H9 (cell line): Measurements from ENCODE around the gene HMX1. TPM values are rescaled to one million over a fixed set of nuclear protein-coding genes. Genes with fewer than 3 reads are reported as not detected.

Source experiments
- DNase-seq: peaks from one replicate; pipeline ENCODE4 v3.0.0-alpha.2; 2017
- H2AFZ ChIP-seq: one replicate; pipeline ENCODE4 v1.6.1; 2013; ENCODE audit warnings: mild to moderate bottlenecking, low read length, control low read depth, moderate library complexity
- H2AK5ac ChIP-seq: 2 replicates; pipeline ENCODE4 v1.6.1; 2013; ENCODE audit warnings: low read length, control low read depth, mixed read lengths; ENCODE audit not compliant: insufficient read length
- H2BK120ac ChIP-seq: one replicate; pipeline ENCODE4 v1.6.1; 2013; ENCODE audit warnings: low read depth, mild to moderate bottlenecking, low read length, control low read depth, inconsistent platforms; ENCODE audit not compliant: poor library complexity, severe bottlenecking
- H2BK12ac ChIP-seq: 2 replicates; pipeline ENCODE4 v1.6.1; 2013; ENCODE audit warnings: low read length, control low read depth, mixed read lengths, low read depth; ENCODE audit not compliant: insufficient read length
- H2BK15ac ChIP-seq: 2 replicates; pipeline ENCODE4 v1.6.1; 2013; ENCODE audit warnings: low read depth, low read length, control low read depth
- H2BK20ac ChIP-seq: one replicate; pipeline ENCODE4 v1.6.1; 2013; ENCODE audit warnings: low read depth, mild to moderate bottlenecking, low read length, control low read depth, inconsistent platforms; ENCODE audit not compliant: poor library complexity, severe bottlenecking
- H2BK5ac ChIP-seq: 2 replicates; pipeline ENCODE4 v1.6.1; 2013; ENCODE audit warnings: low read length, control low read depth, mixed read lengths; ENCODE audit not compliant: insufficient read length
- H3K14ac ChIP-seq: 2 replicates; pipeline ENCODE4 v1.6.1; 2013; ENCODE audit warnings: low read length, control low read depth; ENCODE audit not compliant: insufficient read depth
- H3K18ac ChIP-seq: 2 replicates; pipeline ENCODE4 v1.6.1; 2013; ENCODE audit warnings: low read depth, mild to moderate bottlenecking, mixed read lengths, low read length, control low read depth; ENCODE audit not compliant: insufficient read length
- H3K23ac ChIP-seq: 2 replicates; pipeline ENCODE4 v1.6.1; 2013; ENCODE audit warnings: low read length, control low read depth, mixed read lengths, low read depth; ENCODE audit not compliant: insufficient read length
- H3K23me2 ChIP-seq: 2 replicates; pipeline ENCODE4 v1.6.1; 2013; ENCODE audit warnings: low read depth, mild to moderate bottlenecking, mixed read lengths, low read length, control low read depth; ENCODE audit not compliant: insufficient read length, poor library complexity, severe bottlenecking
- H3K27ac ChIP-seq: 2 replicates; pipeline ENCODE4 v1.5.1; 2013; ENCODE audit warnings: low read length, control low read depth, mixed read lengths, low read depth; ENCODE audit not compliant: insufficient read length
- H3K27me3 ChIP-seq: 2 replicates; pipeline ENCODE4 v1.6.1; 2013; ENCODE audit warnings: low read length, control low read depth, inconsistent platforms; ENCODE audit not compliant: insufficient read depth
- H3K4ac ChIP-seq: 2 replicates; pipeline ENCODE4 v1.6.1; 2013; ENCODE audit warnings: low read depth, mild to moderate bottlenecking, control low read depth, inconsistent platforms, low read length, moderate library complexity
- H3K4me1 ChIP-seq: 2 replicates; pipeline ENCODE4 v1.6.1; 2013; ENCODE audit warnings: low read length, control low read depth, inconsistent platforms; ENCODE audit not compliant: insufficient read depth
- H3K4me2 ChIP-seq: 2 replicates; pipeline ENCODE4 v1.6.1; 2013; ENCODE audit warnings: low read length, control low read depth, mixed read lengths; ENCODE audit not compliant: insufficient read length, insufficient read depth
- H3K56ac ChIP-seq: 2 replicates; pipeline ENCODE4 v1.6.1; 2013; ENCODE audit warnings: low read depth, mild to moderate bottlenecking, mixed read lengths, low read length, control low read depth; ENCODE audit not compliant: insufficient read length
- H3K79me1 ChIP-seq: 2 replicates; pipeline ENCODE4 v1.6.1; 2013; ENCODE audit warnings: low read depth, mild to moderate bottlenecking, moderate library complexity, low read length, control low read depth, inconsistent platforms; ENCODE audit not compliant: insufficient read depth, poor library complexity, severe bottlenecking
- H3K79me2 ChIP-seq: 2 replicates; pipeline ENCODE4 v1.6.1; 2013; ENCODE audit warnings: low read length, control low read depth, inconsistent platforms; ENCODE audit not compliant: insufficient read depth
- H3K9ac ChIP-seq: 2 replicates; pipeline ENCODE4 v1.6.1; 2013; ENCODE audit warnings: low read length, control low read depth, mixed read lengths; ENCODE audit not compliant: insufficient read length; ENCODE audit errors: extremely low read depth
- H3K9me3 ChIP-seq: one replicate; pipeline ENCODE4 v1.6.1; 2013; ENCODE audit warnings: low read depth, low read length, inconsistent platforms; ENCODE audit not compliant: control insufficient read depth
- H3T11ph ChIP-seq: one replicate; pipeline ENCODE4 v1.6.1; 2013; ENCODE audit warnings: mild to moderate bottlenecking, low read length, control low read depth, inconsistent platforms
- H4K20me1 ChIP-seq: one replicate; pipeline ENCODE4 v1.6.1; 2013; ENCODE audit not compliant: control insufficient read depth, insufficient read length, insufficient read depth
- H4K5ac ChIP-seq: 2 replicates; pipeline ENCODE4 v1.6.1; 2013; ENCODE audit warnings: low read depth, mild to moderate bottlenecking, mixed read lengths, low read length, control low read depth; ENCODE audit not compliant: insufficient read length
- H4K8ac ChIP-seq: replicated peaks from 2 replicates; pipeline ENCODE4 v1.6.1; 2013; ENCODE audit warnings: low read length, control low read depth, mixed read lengths, low read depth; ENCODE audit not compliant: insufficient read length
- H4K91ac ChIP-seq: 2 replicates; pipeline ENCODE4 v1.6.1; 2013; ENCODE audit warnings: low read depth, mild to moderate bottlenecking, moderate library complexity, mixed read lengths, low read length, control low read depth; ENCODE audit not compliant: insufficient read length
- H3K27ac Mint-ChIP-seq, 3 experiments: 2 replicates in 2 of 3; 3 replicates in 1 of 3; pipeline ENCODE4 v1.8.0; 2020 to 2021; ENCODE audit warnings: mixed read lengths in 3 of 3, mild to moderate bottlenecking in 1 of 3, moderate library complexity in 1 of 3
- H3K27me3 Mint-ChIP-seq: 2 replicates; pipeline ENCODE4 v1.8.0; 2021; ENCODE audit warnings: low read depth, mild to moderate bottlenecking, moderate library complexity, mixed read lengths
- H3K36me3 Mint-ChIP-seq, 3 experiments: 2 replicates in 2 of 3; 3 replicates in 1 of 3; pipeline ENCODE4 v1.8.0; 2020 to 2021; ENCODE audit warnings: low read depth in 3 of 3, mixed read lengths in 3 of 3; ENCODE audit not compliant: insufficient read depth in 1 of 3
- H3K4me1 Mint-ChIP-seq, 2 experiments: 2 replicates each; pipeline ENCODE4 v1.8.0; 2020; ENCODE audit warnings: mixed read lengths in 2 of 2
- H3K4me3 Mint-ChIP-seq, 2 experiments: 2 replicates in 1 of 2; 3 replicates in 1 of 2; pipeline ENCODE4 v1.8.0; 2020 to 2021; ENCODE audit warnings: mild to moderate bottlenecking in 2 of 2, mixed read lengths in 2 of 2, moderate library complexity in 1 of 2
- H3K9me3 Mint-ChIP-seq, 2 experiments: 2 replicates in 1 of 2; 3 replicates in 1 of 2; pipeline ENCODE4 v1.8.0; 2020; ENCODE audit warnings: mild to moderate bottlenecking in 2 of 2, mixed read lengths in 2 of 2, moderate library complexity in 1 of 2
- WGBS: extraction: QIAGEN DNeasy Blood & Tissue Kit; methylation state at CpG from one replicate; pipeline ENCODE4 v1.1.7; 2013; ENCODE audit warnings: missing lambda C conversion rate, low lambda C conversion rate, mixed read lengths; ENCODE audit not compliant: insufficient read length; ENCODE audit errors: extremely low coverage; 5-methylcytosine and 5-hydroxymethylcytosine counted together
- total RNA-seq: library from RNA; stranded (reverse); gene quantifications from 2 replicates; pipeline ENCODE4 v1.2.1, GENCODE V29; 2021
- TF ChIP-seq, protein P1 (sequence below): fragments of 200-600 bp; sonication (generic); conservative IDR thresholded peaks from 3 replicates; pipeline ENCODE4 v1.8.0; 2021; ENCODE audit warnings: antibody characterized with exemption, mild to moderate bottlenecking

HMX1 gene
- total RNA-seq, 1 experiment from 2014 or later, result 0.26 TPM

DNA sequence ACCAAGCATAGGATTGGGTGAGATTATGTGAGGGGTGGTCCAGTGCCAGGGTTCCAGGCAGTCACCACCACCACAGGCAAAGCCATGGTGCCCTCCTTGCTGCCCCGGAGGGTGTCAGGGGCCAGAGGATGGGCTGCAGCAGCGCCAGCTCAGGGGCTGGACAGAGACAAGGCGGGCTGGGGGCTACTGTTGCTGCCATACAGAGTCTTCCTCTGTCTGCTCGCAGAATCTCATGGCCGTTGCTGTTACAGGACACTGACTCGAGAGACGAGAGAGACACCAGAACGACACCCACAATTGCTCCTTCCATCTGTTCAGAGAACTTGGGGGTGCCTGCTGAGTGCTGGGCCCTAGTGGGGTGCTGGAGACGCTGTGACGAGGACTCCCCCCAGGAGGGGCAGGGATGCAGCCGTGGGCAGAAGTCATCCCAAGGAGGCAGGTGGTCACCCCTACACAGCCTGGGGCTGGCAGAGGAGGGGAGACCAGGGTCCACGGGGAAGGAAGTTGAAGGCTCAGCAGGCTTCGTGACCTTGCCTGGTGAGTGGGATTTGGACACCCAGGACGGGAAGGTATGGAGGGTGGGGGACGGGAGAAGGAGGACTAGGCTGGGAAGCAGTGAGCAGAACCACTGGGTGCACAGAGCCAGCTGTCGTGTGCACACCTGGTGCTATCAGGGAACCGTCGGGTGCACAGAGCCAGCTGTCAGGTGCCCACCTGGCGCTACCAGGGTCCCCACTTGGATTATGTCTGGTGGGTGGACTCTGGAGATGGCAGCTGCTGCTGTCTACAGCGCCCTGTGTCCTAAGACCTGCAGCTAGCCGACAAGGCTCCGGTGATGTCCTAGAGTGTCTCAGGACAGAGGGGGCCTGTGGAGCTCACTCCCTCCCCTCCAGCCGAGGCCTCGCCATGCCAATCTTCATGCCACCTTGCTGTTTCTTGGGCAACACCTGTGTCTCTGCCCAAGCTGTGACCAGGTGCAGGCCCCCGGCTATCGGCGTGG lies 43.9 kb upstream of the HMX1 start:
- H3K18ac ChIP-seq, result no peak overlapping the region
- H2BK15ac ChIP-seq, result no peak overlapping the region
- H3K79me1 ChIP-seq, result no peaks in the 10 kb centered on the region
- H3K27me3 Mint-ChIP-seq, result peaks cover 44% of the 10 kb centered on the region
- no peak overlapping the region for H3K9ac ChIP-seq
- no peak overlapping the region for H2BK120ac ChIP-seq
- no CpG with 5 or more reads among the region's 27 CpGs for WGBS
- no peak overlapping the region for H2BK12ac ChIP-seq
- no peak overlapping the region for H3K4me2 ChIP-seq
- H4K5ac ChIP-seq, result no peak overlapping the region
- H4K8ac ChIP-seq, result no peak overlapping the region
- no peak for DNase-seq
- no peaks in the 10 kb centered on the region for H3K9me3 ChIP-seq
- no peaks in the 10 kb centered on the region for H3K4me1 ChIP-seq
- H3K23me2 ChIP-seq, result no peaks in the 10 kb centered on the region
- TF ChIP-seq, protein P1, sequence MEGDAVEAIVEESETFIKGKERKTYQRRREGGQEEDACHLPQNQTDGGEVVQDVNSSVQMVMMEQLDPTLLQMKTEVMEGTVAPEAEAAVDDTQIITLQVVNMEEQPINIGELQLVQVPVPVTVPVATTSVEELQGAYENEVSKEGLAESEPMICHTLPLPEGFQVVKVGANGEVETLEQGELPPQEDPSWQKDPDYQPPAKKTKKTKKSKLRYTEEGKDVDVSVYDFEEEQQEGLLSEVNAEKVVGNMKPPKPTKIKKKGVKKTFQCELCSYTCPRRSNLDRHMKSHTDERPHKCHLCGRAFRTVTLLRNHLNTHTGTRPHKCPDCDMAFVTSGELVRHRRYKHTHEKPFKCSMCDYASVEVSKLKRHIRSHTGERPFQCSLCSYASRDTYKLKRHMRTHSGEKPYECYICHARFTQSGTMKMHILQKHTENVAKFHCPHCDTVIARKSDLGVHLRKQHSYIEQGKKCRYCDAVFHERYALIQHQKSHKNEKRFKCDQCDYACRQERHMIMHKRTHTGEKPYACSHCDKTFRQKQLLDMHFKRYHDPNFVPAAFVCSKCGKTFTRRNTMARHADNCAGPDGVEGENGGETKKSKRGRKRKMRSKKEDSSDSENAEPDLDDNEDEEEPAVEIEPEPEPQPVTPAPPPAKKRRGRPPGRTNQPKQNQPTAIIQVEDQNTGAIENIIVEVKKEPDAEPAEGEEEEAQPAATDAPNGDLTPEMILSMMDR, result no peak
- H4K91ac ChIP-seq, result no peak overlapping the region
- no peak overlapping the region for H3K14ac ChIP-seq
- H3K27ac Mint-ChIP-seq, result no peak overlapping the region
- no peak overlapping the region for H3K27ac ChIP-seq
- no peaks in the 10 kb centered on the region for H3K36me3 Mint-ChIP-seq
- H3K4ac ChIP-seq, result no peak overlapping the region
- H2BK20ac ChIP-seq, result no peak overlapping the region
- no peak overlapping the region for H3K23ac ChIP-seq
- H3K4me3 Mint-ChIP-seq, result no peak overlapping the region
- H2AFZ ChIP-seq, result no peak overlapping the region
- no peaks in the 10 kb centered on the region for H3K27me3 ChIP-seq
- no peaks in the 10 kb centered on the region for H3K4me1 Mint-ChIP-seq
- H3K56ac ChIP-seq, result no peak overlapping the region
- H4K20me1 ChIP-seq, result peaks cover 3% of the 10 kb centered on the region
- H3K9me3 Mint-ChIP-seq, result peaks cover 0 to 4% of the 10 kb centered on the region in 2 experiments; a peak in 3 of 5 replicates
- no peaks in the 10 kb centered on the region for H3K79me2 ChIP-seq
- no peak overlapping the region for H2BK5ac ChIP-seq
- no peak overlapping the region for H2AK5ac ChIP-seq
- no peak overlapping the region for H3T11ph ChIP-seq
